H1 (cell line): ENCODE results near the gene ACTN4. TPM values are rescaled to one million over a fixed set of nuclear protein-coding genes. Genes with fewer than 3 reads are reported as not detected.
A peak's percentile ranks its signal among the peaks of the same experiment; 100 is the strongest.

ENCODE experiments used
- BACH1 ChIP-seq: IDR thresholded peaks from 2 replicates; pipeline ENCODE4 v1.6.1; 2012; ENCODE audit warnings: low read length, improper control_type of control experiment
- GABPA ChIP-seq: IDR thresholded peaks from 2 replicates; pipeline ENCODE4 v1.6.1; 2011; ENCODE audit warnings: mild to moderate bottlenecking, low read length, moderate library complexity, borderline replicate concordance; ENCODE audit not compliant: insufficient read depth
- KDM5A ChIP-seq: fragments of 200-600 bp; IDR thresholded peaks from 2 replicates; pipeline ENCODE4 v1.7.1; 2012; ENCODE audit warnings: mild to moderate bottlenecking, low read length, inconsistent platforms, mixed read lengths
- POLR2A ChIP-seq, 2 experiments: IDR thresholded peaks; 1 replicate in 1 of 2; 2 replicates in 1 of 2; pipeline ENCODE4 v1.6.1; 2011; ENCODE audit warnings: low read depth in 2 of 2, low read length in 2 of 2, mild to moderate bottlenecking in 2 of 2; ENCODE audit errors: control extremely low read depth in 1 of 2
- RBBP5 ChIP-seq: IDR thresholded peaks from 2 replicates; pipeline ENCODE4 v1.7.1; 2012; ENCODE audit warnings: low read depth, mild to moderate bottlenecking, inconsistent platforms, low read length, moderate library complexity, borderline replicate concordance
- TCF12 ChIP-seq: IDR thresholded peaks from 2 replicates; pipeline ENCODE4 v1.6.1; 2011; ENCODE audit warnings: low read depth, mild to moderate bottlenecking, low read length
- polyA plus RNA-seq, 7 experiments: library from polyadenylated mRNA; depleted of rRNA in 3 of 7; stranded (reverse) in 5 of 7; unstranded in 2 of 7; fragments of >200 nt in 5 of 7; fragments of 200-250 nt in 2 of 7; gene quantifications; 1 replicate in 5 of 7; 2 replicates in 1 of 7; 4 replicates in 1 of 7; pipeline versions ENCODE4 v1.2.1 to v1.2.3, GENCODE V29; 2011 to 2013; ENCODE audit warnings: missing spikeins in 2 of 7, mixed read lengths in 2 of 7
- total RNA-seq: library from RNA; stranded (reverse); fragmentation: NEBNext Ultra II Directional; extraction: Animal tissue kit (Norgen Biotek cat#: 25700); gene quantifications from 2 replicates; pipeline ENCODE4 v1.2.1, GENCODE V29; 2021
- TF ChIP-seq, protein P1 (sequence below): fragments of 300-600 bp; sonication (generic); IDR thresholded peaks from 2 replicates; pipeline ENCODE4 v1.7.1; 2012; ENCODE audit warnings: low read length, moderate library complexity, mild to moderate bottlenecking, inconsistent platforms; ENCODE audit not compliant: insufficient replicate concordance

The ACTN4 gene
- total and polyA plus RNA-seq, 2 of the 8 experiments (the other 6 are each of a cell fraction or from before 2014, with no cell fraction given): 211 to 520 TPM

DNA sequence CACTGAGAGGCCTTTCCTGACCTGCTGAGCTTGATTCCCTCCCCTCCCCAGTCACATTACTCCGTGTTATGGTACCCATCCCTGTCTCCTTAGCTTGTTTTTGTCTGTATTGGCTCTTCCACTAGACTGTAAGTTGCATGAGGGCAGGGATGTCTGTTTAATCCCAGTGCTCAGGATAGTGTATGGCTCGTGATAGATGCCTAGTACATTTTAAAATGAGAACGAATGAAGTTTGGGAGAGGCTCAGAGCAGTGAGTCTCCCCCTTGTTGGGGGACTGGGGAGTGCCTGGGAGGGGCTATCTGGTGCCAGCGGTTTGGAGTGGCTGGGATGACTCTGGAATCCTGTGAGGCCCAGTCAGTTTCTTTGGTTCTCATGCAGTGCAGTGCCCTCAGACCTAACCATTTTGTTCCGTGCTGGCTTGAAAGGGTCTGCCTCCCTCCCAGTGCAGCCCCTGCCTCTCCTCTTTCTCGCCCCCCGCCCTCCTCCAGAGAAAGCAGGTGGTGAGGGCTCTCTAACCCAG is 35.5 kb downstream of the ACTN4 start (continued):
- TF ChIP-seq, protein P1, sequence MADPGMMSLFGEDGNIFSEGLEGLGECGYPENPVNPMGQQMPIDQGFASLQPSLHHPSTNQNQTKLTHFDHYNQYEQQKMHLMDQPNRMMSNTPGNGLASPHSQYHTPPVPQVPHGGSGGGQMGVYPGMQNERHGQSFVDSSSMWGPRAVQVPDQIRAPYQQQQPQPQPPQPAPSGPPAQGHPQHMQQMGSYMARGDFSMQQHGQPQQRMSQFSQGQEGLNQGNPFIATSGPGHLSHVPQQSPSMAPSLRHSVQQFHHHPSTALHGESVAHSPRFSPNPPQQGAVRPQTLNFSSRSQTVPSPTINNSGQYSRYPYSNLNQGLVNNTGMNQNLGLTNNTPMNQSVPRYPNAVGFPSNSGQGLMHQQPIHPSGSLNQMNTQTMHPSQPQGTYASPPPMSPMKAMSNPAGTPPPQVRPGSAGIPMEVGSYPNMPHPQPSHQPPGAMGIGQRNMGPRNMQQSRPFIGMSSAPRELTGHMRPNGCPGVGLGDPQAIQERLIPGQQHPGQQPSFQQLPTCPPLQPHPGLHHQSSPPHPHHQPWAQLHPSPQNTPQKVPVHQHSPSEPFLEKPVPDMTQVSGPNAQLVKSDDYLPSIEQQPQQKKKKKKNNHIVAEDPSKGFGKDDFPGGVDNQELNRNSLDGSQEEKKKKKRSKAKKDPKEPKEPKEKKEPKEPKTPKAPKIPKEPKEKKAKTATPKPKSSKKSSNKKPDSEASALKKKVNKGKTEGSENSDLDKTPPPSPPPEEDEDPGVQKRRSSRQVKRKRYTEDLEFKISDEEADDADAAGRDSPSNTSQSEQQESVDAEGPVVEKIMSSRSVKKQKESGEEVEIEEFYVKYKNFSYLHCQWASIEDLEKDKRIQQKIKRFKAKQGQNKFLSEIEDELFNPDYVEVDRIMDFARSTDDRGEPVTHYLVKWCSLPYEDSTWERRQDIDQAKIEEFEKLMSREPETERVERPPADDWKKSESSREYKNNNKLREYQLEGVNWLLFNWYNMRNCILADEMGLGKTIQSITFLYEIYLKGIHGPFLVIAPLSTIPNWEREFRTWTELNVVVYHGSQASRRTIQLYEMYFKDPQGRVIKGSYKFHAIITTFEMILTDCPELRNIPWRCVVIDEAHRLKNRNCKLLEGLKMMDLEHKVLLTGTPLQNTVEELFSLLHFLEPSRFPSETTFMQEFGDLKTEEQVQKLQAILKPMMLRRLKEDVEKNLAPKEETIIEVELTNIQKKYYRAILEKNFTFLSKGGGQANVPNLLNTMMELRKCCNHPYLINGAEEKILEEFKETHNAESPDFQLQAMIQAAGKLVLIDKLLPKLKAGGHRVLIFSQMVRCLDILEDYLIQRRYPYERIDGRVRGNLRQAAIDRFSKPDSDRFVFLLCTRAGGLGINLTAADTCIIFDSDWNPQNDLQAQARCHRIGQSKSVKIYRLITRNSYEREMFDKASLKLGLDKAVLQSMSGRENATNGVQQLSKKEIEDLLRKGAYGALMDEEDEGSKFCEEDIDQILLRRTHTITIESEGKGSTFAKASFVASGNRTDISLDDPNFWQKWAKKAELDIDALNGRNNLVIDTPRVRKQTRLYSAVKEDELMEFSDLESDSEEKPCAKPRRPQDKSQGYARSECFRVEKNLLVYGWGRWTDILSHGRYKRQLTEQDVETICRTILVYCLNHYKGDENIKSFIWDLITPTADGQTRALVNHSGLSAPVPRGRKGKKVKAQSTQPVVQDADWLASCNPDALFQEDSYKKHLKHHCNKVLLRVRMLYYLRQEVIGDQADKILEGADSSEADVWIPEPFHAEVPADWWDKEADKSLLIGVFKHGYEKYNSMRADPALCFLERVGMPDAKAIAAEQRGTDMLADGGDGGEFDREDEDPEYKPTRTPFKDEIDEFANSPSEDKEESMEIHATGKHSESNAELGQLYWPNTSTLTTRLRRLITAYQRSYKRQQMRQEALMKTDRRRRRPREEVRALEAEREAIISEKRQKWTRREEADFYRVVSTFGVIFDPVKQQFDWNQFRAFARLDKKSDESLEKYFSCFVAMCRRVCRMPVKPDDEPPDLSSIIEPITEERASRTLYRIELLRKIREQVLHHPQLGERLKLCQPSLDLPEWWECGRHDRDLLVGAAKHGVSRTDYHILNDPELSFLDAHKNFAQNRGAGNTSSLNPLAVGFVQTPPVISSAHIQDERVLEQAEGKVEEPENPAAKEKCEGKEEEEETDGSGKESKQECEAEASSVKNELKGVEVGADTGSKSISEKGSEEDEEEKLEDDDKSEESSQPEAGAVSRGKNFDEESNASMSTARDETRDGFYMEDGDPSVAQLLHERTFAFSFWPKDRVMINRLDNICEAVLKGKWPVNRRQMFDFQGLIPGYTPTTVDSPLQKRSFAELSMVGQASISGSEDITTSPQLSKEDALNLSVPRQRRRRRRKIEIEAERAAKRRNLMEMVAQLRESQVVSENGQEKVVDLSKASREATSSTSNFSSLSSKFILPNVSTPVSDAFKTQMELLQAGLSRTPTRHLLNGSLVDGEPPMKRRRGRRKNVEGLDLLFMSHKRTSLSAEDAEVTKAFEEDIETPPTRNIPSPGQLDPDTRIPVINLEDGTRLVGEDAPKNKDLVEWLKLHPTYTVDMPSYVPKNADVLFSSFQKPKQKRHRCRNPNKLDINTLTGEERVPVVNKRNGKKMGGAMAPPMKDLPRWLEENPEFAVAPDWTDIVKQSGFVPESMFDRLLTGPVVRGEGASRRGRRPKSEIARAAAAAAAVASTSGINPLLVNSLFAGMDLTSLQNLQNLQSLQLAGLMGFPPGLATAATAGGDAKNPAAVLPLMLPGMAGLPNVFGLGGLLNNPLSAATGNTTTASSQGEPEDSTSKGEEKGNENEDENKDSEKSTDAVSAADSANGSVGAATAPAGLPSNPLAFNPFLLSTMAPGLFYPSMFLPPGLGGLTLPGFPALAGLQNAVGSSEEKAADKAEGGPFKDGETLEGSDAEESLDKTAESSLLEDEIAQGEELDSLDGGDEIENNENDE: no peak
- no peak for TF ChIP-seq BACH1
- TF ChIP-seq RBBP5: no peak
- TF ChIP-seq POLR2A (IDR thresholded peaks at IDR 0.05; ENCODE audit: control extremely low read depth in 1 of 2, low read depth in 2 of 2, low read length in 2 of 2): peak in 1 of 2 experiments; percentile 36; a peak in 1 of 3 replicates
- TF ChIP-seq KDM5A: no peak
- no peak for TF ChIP-seq GABPA
- peak; percentile 64; the same call in 1 of the 2 replicates for TF ChIP-seq TCF12
